ENCODE results near the gene NDUFB8.

DNA sequence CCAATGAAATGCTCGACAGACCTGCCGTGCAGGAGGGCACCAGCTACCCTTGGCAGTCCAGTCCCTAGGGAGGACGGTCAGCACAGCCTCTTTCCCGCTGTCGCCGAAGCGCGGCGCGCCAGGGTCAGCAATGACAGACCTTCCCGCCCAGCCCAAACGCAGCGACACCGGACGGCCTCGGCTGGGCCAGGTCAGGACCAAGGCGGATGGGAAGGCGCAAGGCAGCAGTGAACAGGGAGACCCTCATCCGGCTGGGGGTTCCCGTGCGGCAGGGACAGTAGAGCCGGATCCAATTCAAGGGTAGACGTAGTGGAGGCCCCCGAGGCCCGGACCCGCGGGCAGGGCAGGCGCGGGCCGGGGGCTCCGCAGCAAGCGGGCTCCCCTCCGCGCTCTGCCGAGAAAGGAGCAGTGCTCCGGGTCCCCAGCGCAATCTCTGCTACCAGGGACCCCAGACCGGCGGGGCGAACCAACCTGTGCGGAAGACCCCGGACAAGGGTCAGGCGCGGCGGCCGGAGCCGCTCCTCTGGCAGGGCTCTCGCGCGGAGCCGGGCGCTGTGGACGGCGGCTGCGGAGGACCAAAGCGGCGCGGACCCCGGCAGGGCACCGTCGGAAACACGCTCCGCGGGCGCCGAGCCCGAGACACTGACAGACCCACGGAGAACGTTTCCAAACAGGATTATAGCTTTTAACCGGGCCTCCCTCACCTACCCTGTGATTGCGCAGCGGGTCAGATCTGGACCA, 10.2 kb downstream of the NDUFB8 start, which contains the start of gene SEC31B:
- TF ChIP-seq EZH2 (IDR thresholded peaks at IDR 0.05; ENCODE audit: insufficient read depth, poor library complexity, severe bottlenecking) (no peak), EZH2phosphoT487 (IDR thresholded peaks at IDR 0.05; ENCODE audit: insufficient read depth, low read depth) (no peak)
